GM21367 (cell line): ENCODE data around the gene HK1.
"Not testable (repeated sequence)": the region's sequence is repeated elsewhere in the genome, so short reads cannot be mapped to it uniquely, and the experiment has no call there.

Experiments used
- ATAC-seq: cut with Tn5 transposase; IDR thresholded peaks from one replicate; pipeline ENCODE4 v1.9.1; 2021; ENCODE audit not compliant: unreplicated experiment

Gene HK1

GRCh38 chr10:69254877-69255276, 23.4 kb upstream of the HK1 start:
- ATAC-seq: no peak

DNA sequence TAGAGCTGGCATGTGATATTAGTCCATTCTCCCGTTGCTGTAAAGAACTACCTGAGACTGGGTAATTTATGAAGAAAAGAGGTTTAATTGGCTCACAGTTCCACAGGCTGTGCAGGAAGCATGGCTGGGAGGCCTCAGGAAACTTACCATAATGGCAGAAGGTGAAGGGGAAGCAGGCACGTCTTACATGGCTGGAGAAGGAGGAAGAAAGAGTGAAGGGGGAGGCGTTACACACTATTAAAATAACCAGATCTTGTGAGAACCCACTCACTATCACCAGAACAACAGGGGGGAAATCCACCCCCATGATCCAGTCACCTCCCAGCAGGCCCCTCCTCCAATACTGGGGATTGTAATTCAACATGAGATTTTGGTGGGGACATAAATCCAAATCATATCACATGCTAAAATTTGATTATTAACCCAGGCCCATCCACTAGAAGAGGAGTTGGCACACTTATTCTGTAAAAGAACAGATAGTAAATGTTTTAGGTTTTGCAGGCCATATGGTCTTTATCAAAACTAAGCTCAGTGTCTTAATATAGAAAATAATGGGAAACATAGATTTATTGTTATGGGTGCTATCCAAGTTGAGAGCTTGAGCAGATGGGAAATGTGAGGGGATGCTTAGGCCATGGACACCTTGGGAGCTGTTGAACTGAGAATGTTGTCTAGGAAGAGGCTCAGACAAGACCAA, 18.6 kb upstream of the HK1 start:
- no peak for ATAC-seq

DNA sequence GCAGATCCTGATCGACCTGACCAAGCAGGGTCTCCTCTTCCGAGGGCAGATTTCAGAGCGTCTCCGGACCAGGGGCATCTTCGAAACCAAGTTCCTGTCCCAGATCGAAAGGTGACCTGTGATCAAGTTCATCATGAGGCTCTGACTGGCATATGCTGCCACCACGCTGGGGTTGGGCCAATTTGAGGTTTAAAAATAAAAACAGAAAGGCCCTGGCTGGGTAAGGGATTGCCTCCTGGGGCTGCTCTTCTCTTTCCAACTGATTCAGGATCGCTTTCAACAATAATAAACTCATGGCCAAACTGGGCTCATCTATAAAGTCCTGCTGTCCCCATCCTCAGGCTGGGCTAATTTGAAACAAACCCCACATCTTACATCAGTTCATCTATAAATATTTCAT, 17.1 kb upstream of the HK1 start:
- ATAC-seq: no peak

- ATAC-seq: peak; percentile 61
These were observed 16.0 kb upstream of the HK1 start for GRCh38 chr10:69262292-69262751.

- ATAC-seq: no peak
These were observed 12.8 kb upstream of the HK1 start for GRCh38 chr10:69265521-69265920.

- ATAC-seq: no peak
These were observed 9.4 kb upstream of the HK1 start for GRCh38 chr10:69268761-69269416.

GRCh38 chr10:69269761-69270160, 8.5 kb upstream of the HK1 start:
- no peak for ATAC-seq

- ATAC-seq: no peak
These were observed 7.3 kb upstream of the HK1 start for GRCh38 chr10:69270990-69271389.

DNA sequence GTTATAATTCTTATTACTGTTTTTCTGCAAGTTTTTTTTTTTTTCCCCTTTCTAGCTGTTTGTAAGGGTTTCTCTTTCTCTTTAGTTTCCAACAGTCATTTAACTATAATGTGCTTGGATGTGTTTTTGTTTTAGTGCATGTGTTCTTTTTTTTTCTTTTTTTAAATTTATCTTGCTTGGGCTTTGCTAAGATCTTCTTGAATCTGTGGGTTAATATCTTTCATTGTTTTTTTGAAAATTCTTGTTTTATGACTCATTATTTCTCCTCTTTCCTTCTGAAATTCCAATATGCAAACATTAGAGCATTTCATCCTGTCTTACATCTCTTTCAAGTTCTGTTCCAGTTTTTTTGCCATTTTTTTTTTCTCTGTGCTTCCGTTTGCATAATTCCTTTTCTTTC, 5.7 kb upstream of the HK1 start:
- no peak for ATAC-seq

DNA sequence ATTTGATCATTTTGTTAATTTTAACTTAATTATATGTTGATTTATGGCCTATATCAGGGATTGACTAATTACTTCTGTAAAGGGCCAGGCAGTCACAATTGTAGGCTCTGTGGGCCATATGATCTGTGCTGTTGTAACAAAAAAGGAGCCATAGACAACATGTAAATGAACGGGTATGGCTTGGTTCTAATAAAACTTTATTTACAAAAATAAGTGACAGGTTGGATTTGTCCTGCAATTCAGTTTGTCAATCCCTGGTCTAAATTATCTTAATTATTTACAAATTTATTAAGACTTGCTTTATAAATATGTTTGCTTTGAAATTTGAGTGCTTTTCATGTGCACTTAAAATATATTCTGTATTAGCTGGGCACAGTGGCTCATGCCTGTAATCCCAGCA, 2.9 kb upstream of the HK1 start:
- ATAC-seq: no peak

DNA sequence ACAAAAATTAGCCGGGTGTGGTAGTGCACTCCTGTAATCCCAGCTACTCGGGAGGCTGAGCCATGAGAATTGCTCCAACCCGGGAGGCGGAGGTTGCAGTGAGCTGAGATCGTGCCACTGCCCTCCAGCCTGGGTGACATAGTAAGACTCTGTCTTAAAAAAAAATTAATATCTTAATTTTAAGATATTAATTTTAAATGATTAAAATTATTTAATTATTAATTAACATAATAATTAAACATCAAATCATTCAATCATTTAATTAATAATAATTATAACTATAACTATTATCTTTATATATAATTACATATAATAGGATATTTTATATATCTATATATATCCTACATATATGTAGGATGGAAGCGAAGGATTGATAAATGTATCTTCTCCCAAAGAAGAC, 1.8 kb upstream of the HK1 start:
- no peak for ATAC-seq

DNA sequence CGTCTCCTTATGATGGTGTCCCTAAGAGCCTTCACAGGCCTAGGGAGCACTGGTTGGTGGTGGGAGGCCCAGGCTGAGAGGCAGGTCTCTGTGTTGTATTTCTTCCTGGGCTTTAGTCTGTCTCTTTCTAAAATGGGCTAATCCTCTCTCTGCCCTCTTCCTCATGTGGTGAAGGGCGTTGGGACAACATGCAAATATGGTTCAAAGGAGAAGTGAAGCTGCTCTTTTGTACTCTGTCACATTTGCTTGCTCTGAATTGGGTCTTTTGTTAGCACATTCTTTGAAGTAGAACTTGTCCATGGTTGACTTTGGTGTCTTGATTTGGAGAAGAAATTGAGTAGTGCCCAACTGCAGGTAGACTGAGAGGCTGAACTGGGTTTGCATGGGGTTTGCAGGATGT, 814 bp downstream of the HK1 start:
- ATAC-seq: no peak

DNA sequence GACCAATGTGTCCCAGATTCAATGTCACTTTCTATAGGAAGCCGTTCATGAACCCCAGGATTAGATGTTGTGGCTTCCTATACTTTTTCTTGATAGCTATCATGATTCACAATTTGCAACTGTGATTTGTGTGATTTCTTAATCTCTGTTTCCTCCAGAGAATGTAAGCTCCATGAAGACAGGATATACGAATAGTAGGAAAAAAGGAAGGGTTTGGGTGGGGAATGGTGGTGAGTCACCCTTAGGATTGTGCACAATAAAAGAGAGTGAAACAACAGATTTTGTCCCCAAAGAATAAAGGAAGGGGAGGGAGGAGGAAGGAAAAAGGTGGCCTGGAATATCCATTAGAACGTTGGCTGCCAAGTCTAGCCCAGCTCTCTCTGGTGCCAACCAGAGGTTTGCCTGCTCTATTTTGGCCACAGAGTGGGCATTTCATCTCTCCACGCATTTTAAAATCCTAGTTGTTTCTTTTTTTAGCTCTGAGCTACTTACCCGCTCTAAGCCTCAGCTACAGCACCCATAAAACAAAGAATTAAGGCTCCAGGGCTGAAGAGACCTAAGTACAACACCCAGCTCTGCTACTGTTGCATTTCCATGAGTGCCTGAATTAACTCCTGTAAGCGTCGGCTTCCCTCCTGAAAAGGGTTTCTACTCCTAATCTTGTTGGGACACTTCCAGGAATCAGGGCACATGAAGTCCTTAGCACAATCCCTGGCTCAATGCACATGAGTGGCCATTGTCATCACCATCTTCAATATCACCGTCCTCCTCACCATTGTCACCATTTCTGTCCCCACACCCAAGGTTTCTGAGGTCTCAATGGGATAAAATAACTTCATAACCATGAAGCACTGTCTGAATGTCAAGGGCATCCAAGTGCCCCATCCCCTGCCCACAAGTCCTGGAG, 3.5 kb downstream of the HK1 start:
- no peak for ATAC-seq

- not testable (repeated sequence) for ATAC-seq
These were observed 6.1 kb downstream of the HK1 start for GRCh38 chr10:69284402-69284801.

DNA sequence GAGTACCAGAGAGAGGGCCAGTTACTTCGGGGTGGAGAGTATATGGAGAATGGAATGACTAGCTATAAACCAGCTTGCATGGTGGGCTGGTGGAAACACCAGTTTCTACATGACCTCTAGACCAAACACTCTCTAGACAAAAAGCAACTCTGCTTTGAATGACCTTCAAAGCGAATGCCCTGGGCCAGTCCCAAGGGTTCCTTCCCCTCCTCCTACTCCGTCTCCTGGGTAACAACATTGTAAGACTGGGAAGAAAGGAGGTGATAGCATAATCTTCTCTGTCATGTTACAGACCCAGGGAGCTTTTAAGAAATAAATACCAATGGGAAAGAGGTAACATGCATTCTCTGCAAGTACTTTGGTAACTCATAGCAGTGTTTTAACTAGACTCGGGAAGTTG, 7.4 kb downstream of the HK1 start:
- no peak for ATAC-seq

DNA sequence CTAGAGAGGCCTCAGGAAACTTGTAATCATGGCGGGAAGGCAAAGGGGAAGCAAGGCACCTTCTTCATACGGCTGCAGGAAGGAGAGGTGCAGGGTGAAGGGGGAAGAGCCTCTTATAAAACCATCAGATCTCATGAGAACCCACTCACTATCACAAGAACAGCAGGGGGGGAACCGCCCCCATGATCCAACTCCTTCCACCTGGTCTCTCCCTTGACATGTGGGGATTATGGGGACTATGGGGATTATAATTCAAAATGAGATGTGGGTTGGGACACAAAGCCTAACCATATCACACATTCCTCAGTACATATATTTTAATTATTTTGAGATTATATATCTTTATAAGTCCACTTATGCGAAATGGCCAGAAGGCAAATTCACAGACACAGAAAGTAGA, 8.9 kb downstream of the HK1 start:
- no peak for ATAC-seq

- no peak for ATAC-seq
These were observed 12.7 kb downstream of the HK1 start for GRCh38 chr10:69290993-69291392.

DNA sequence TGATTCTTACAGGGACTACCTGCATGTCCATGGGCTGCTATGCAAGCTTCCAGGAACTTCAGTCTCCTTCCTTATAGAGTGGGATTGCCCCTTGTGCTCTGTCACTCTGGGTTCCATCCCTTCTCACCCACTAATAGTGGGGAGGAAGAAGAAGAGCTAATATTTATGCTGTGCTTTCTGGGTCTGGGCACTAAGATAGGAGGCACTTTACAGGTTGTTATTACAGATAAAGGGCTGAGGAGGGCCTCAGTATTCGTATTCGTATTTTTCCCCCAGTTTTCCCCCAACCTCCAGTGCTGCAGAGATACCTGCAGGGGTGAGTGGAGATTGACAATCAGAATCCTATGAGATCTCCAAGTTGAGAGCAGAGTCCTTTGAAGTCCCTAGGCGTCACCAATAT, 14.2 kb downstream of the HK1 start:
- ATAC-seq: no peak

GRCh38 chr10:69295027-69295636, 16.8 kb downstream of the HK1 start:
- ATAC-seq: no peak

DNA sequence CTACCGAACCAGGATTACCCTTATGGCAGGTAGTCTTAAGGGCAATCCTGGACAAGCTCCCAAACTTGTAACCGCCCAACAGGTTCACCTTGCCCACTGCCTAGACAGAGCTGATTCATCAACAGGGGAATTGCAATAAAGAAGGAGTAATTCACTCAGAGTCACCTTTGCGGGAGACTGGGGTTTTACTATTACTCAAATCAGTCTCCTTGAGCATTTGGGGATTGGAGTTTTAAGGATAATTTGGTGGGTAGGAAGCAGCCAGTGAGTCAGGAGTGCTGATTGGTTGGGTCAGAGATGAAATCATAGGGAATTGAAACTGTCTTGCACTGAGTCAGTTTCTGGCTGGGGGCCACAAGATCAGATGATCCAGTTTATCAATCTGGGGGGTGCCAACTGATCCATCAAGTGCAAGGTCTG, 25.3 kb downstream of the HK1 start:
- ATAC-seq: no peak

DNA sequence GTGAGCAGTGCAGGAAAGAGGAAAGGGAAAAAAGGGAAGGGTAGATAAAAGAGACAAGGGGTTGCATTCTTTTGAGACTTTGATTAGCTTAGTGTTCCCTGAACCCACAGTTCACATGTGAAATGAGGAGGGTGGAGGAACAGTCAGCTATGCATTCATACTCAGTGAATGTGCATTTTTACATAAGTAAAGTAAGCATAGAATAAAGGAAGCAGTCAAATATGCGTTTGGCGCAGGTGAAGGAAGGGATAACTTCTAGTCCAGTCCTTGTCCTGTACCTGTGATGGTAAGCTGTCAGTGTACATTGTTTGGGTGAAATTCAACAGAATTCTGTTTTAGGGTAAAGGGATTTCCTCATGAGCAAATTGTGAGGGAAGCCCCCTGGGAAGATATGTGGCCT, 28.1 kb downstream of the HK1 start:
- no peak for ATAC-seq
